Psoas muscle (tissue), 8 donors: ENCODE data around the gene TREML2. TPM values are rescaled to one million over a fixed set of nuclear protein-coding genes. Genes with fewer than 3 reads are reported as not detected.

Experiments
- ATAC-seq, 4 donors: fragments of 200-7000 bp; cut with Tn5 transposase; one replicate each; pipeline ENCODE4 v1.9.1; 2020; ENCODE audit warnings: moderate library complexity in 3 of 4, mild to moderate bottlenecking in 2 of 4
- DNase-seq, 2 donors: peaks; one replicate each; pipeline ENCODE4 v3.0.0-alpha.2; 2020
- H3K27ac ChIP-seq: fragments of 200-600 bp; one replicate; pipeline ENCODE4 v1.8.0; 2022
- H3K27me3 ChIP-seq, 3 donors: fragments of 200-600 bp in 1 of 3; one replicate each; pipeline versions ENCODE4 v1.6.1 to v1.8.0; 2013 to 2022; ENCODE audit warnings: low read length in 2 of 3, mild to moderate bottlenecking in 2 of 3, moderate library complexity in 1 of 3; ENCODE audit not compliant: insufficient read depth in 3 of 3
- H3K36me3 ChIP-seq, 2 donors: fragments of 200-600 bp in 1 of 2; one replicate each; pipeline versions ENCODE4 v1.6.1 to v1.8.0; 2013 to 2022; ENCODE audit warnings: low read depth in 1 of 2, mild to moderate bottlenecking in 1 of 2, moderate library complexity in 1 of 2; ENCODE audit not compliant: insufficient read depth in 1 of 2
- H3K4me1 ChIP-seq: fragments of 200-600 bp; one replicate; pipeline ENCODE4 v1.8.0; 2022
- H3K4me3 ChIP-seq: fragments of 200-600 bp; one replicate; pipeline ENCODE4 v1.8.0; 2022; ENCODE audit warnings: mild to moderate bottlenecking
- H3K9me3 ChIP-seq: fragments of 200-600 bp; one replicate; pipeline ENCODE4 v1.8.0; 2022
- CTCF ChIP-seq: fragments of 200-600 bp; IDR thresholded peaks from one replicate; pipeline ENCODE4 v1.8.0; 2022; ENCODE audit warnings: antibody characterized with exemption
- WGBS, 3 donors: extraction: QIAGEN DNeasy Blood & Tissue Kit; methylation state at CpG; one replicate each; pipeline versions ENCODE4 v1.1.6 to v1.1.7; 2013; 5-methylcytosine and 5-hydroxymethylcytosine counted together
- intact Hi-C, 2 donors: fragments of 100-400 bp; cut with DNase I; formaldehyde crosslinking; loops; one replicate each; pipeline versions ENCODE4 v1.11.0 to v1.14.2; 2022
- polyA plus RNA-seq, 3 donors: library from polyadenylated mRNA; stranded (reverse); fragments of 200-250 nt; gene quantifications; one replicate each; pipeline ENCODE4 v1.2.3, GENCODE V29; 2013
- total RNA-seq, 4 donors: library from RNA; stranded (reverse); fragmentation: NEBNext Ultra II Directional in 2 of 4; extraction: Animal tissue kit (Norgen Biotek cat#: 25700) in 2 of 4; gene quantifications; one replicate each; pipeline versions ENCODE4 v1.2.1 to v1.2.4, GENCODE V29; 2021 to 2023
- donor health status: healthy with polysubstance abuse.
- donor health status: DM: no; HTN: no; CAD: no; lungs with moderate emphysema.
- donor health status: Bipolar disorder and iron deficiency.
- donor health status: healthy.
- donor health status: DM: yes; HTN: yes; CAD: no.
- donor health status: DM: no; HTN: no; CAD: no.
- donor health status: DM: no; HTN: no; CAD: no.
- donor health status: DM: yes; HTN: yes; CAD: no.

Gene TREML2
- total and polyA plus RNA-seq, 7 donors = 0.01 to 0.20 (median 0.08) TPM; not detected in 2

- no peak overlapping the region for H3K27ac ChIP-seq
- 89 to 90% (median 90%) methylated on average over 5 of the region's 5 CpGs for WGBS, 3 donors
- no peak overlapping the region for H3K4me3 ChIP-seq
- intact Hi-C loops = no loop called here
- no peaks in the 10 kb centered on the region for H3K9me3 ChIP-seq
- no peaks in the 10 kb centered on the region for H3K4me1 ChIP-seq
- no peak for TF ChIP-seq CTCF
- no peak for ATAC-seq
- DNase-seq = no peak
- peaks cover 0 to 2% (median 0%) of the 10 kb centered on the region in 3 donors for H3K27me3 ChIP-seq
- no peaks in the 10 kb centered on the region for H3K36me3 ChIP-seq
Measured at GRCh38 chr6:41157323-41157722, 43.6 kb downstream of the TREML2 start.

GRCh38 chr6:41156771-41157170, 44.2 kb downstream of the TREML2 start:
- 85 to 98% (median 95%) methylated on average over 6 of the region's 6 CpGs for WGBS, 3 donors
- ATAC-seq (no peak), DNase-seq (no peak)
- H3K27ac ChIP-seq = no peak overlapping the region
- TF ChIP-seq CTCF = no peak
- peaks cover 0 to 2% (median 0%) of the 10 kb centered on the region in 3 donors for H3K27me3 ChIP-seq
- H3K9me3 ChIP-seq = no peaks in the 10 kb centered on the region
- no peaks in the 10 kb centered on the region for H3K4me1 ChIP-seq
- intact Hi-C loops = no loop called here
- no peak overlapping the region for H3K4me3 ChIP-seq
- no peaks in the 10 kb centered on the region for H3K36me3 ChIP-seq

GRCh38 chr6:41156001-41156400, 44.9 kb downstream of the TREML2 start:
- H3K27ac ChIP-seq = no peak overlapping the region
- peaks cover 0 to 2% (median 0%) of the 10 kb centered on the region in 3 donors for H3K27me3 ChIP-seq
- TF ChIP-seq CTCF = no peak
- 94 to 96% (median 95%) methylated on average over 4 of the region's 4 CpGs for WGBS, 3 donors
- no peaks in the 10 kb centered on the region for H3K9me3 ChIP-seq
- H3K4me3 ChIP-seq = no peak overlapping the region
- no peak for ATAC-seq
- no peaks in the 10 kb centered on the region for H3K36me3 ChIP-seq
- no peaks in the 10 kb centered on the region for H3K4me1 ChIP-seq
- DNase-seq = no peak
- intact Hi-C loops = no loop called here

GRCh38 chr6:41155132-41155805, 45.7 kb downstream of the TREML2 start:
- H3K4me3 ChIP-seq = no peak overlapping the region
- H3K9me3 ChIP-seq = no peaks in the 10 kb centered on the region
- no peaks in the 10 kb centered on the region for H3K4me1 ChIP-seq
- H3K27ac ChIP-seq = no peak overlapping the region
- intact Hi-C loops = no loop called here
- DNase-seq = no peak
- WGBS, 3 donors = 27 to 37% (median 32%) methylated on average over 7 of the region's 7 CpGs
- H3K27me3 ChIP-seq = peaks cover 0 to 2% (median 0%) of the 10 kb centered on the region in 3 donors
- peak in 1 of 4 donors; percentile 32 for ATAC-seq
- no peaks in the 10 kb centered on the region for H3K36me3 ChIP-seq
- no peak for TF ChIP-seq CTCF
